Measurements from ENCODE around the gene AKAIN1.

The AKAIN1 gene, protein sequence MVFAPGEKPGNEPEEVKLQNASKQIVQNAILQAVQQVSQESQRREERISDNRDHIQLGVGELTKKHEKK

DNA sequence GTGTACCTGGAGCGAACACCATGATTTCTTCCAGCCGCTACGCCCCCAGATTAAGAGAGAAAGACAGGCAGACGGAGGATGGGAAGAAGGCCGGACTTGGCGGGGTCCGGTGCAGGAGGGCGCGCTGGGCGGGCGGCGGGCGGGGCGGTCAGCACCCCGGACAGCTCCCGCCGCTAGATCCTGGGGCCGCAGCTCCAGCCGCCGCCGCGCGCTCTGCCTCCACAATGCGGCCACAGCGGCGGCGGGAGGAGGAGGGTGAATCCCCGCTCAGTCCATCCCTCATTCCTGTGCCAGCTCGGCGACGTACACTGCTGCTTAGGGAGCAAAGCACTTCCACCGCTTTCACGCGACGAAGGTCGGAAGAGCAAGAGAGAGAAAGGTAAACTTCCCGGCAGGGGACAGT, at the start of gene AKAIN1:
Gene AKAIN1 (minus strand): TSS at position 226 of the 403 bp plus-strand sequence. CDS start 204 bp downstream, at position 22.
- DNase-seq, result no peak

DNA sequence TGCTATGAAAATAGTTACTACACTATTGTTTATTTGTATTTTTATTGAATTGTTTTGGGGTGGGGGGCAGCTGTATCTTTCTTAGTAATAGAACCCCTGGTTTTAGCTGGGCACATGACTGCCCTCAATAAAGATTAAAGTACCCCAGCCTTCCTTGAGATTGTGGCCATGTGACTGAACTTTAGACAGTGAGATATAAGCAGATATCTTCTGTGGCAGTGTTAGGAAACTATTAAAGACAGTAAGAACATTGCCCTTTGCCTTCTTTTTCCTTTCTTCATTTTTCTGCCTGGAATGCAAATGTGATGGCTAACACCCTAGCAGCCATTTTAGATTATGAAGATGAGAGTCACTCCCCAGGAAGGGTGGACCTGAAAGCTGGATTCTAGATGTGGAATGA, 47.9 kb upstream of the AKAIN1 start:
- DNase-seq, result no peak

DNA sequence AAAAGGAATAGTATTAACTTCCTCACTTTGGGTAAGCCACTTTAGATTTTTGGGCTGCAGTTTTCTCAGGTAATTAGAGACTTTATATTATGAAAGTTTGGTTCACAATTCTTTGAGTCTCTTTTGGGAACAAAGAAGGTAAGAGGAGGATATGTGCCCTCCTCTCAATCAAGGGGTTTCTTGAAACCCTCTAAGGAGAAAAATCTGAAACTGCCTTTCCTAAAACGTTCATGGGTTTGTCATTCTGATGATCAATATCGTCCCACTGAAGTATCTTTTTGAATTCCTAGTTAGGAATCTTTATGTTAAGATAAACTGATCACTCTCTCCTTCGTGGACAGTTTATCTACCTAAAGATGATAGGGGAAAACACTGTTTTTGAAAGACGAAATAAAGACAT, 42.4 kb upstream of the AKAIN1 start:
- DNase-seq, result no peak

DNA sequence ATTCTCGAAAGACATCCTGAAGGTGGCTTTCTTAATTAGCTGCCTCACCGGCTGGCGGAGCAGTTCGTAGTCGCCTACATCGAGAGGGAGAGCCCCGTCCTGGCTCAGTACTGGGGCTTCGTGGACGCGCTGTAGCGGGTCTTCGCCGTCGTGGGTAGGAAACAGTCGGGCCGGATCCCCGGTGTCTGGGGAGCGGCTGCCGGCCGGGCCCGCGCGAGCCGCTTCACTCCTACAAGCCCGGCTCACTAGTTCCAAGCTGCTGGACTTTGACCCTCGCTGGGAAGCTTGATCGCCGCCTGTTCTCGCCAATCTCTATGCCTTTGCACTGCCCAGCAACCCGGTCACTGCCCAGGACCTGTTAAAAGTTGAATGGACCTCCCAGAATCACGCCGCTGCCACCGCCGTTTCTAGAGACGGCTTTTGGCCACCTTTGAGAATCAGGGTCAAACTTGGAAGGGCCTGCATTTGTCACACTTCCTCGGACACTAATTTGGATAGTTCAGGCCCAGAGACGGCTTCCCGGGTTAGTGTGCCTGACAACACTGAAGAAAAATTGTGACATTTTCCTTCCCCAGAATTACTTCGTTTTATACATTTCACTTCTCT, 41.4 kb upstream of the AKAIN1 start:
- DNase-seq, result peak; percentile 20

DNA sequence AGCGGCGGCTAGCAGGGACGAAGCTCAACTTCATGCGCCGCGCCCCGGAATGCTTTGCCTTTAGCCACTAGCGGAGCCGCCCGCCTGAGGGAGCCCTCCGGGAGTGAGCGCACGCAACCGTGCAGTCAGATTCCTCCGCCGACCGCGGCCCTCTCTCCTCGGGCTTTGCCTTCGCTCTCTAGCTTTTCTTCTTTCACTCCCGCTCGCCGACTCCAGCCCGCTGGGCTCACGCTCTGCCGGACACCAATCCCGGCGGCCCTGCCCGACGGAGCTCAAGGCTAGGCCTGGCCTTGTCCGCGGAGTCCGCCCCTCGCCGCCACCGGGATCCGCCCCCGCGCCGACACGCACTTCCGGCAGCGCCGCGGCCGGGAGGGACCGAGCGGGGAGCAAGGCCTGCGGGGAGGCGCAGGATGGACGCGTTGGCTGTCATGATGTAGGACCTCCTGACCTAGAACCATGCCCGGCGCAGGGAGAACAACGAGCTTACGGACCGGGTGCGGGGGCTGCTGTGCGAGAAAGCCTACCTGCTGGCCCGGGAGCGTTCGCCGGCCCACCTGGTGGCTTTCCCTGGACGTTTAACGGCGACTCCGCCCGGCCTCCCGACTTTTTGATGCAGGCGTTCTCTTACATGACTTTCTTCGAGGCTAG, 40.8 kb upstream of the AKAIN1 start:
- peak; percentile 77 for DNase-seq

DNA sequence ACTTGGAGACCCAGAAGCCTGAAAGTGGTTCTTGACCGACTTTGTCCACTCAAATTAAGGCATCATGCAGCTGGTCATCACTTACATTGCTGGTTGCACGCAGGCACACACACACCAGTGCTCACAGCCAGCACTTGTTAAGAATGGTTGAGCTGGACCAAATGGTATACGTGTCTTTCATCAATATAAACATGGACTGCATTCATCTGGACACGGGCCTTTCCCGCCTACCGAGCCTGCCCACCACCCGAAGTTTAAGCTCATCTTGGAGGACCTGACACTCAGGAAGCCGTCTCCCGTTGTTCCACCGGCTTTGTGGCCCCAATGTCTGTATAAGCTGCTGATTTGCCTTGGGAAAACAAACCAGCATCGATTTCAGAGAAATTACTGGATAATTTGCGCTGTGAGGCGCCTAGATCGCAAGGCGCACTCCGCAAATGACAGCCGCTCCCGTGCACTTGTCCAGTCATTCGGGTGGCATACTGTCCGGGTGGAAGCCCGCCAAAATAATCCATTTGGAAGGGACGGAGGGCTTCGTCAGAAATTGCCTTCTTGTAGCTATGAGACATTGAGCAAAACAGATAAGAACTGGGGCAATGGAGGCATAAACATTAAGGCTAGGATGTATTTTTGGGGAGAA, 40.1 kb upstream of the AKAIN1 start:
- DNase-seq, result peak; percentile 21

DNA sequence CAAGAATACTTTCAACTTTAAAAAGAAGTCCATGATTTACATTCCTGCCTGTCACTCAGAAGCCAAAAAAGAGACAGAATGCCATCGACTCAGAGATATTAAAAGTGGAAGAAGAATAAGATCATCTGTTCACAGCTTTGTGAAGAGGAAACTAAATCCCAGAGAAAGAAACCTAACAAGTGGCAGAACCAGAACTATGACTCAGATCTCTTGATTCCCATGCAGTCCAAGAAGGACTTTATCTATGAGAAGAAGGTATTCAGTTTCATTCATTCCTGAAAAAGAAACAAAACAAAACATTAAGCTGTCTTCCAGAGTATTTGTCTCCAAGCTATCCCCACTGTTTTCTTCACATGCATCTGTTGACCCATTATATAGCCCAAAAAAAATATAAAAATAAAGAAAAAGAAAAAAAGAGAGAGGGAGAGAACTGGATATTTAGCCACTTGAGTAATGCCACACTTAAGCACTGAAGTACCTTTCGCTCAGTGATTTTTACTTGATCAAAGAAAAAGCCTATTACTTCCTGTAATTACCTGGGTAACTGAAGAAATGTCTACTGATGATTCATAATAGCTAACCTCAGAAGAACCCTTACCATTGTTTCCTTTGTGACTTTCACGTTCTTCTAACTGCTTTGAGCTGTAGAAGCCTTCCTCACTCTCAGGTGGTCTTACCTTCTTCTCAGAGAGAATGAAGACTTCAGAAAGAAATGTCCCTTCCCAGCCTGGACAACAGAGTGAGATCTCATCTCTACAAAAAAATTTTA, 17.7 kb upstream of the AKAIN1 start:
- no peak for DNase-seq

DNA sequence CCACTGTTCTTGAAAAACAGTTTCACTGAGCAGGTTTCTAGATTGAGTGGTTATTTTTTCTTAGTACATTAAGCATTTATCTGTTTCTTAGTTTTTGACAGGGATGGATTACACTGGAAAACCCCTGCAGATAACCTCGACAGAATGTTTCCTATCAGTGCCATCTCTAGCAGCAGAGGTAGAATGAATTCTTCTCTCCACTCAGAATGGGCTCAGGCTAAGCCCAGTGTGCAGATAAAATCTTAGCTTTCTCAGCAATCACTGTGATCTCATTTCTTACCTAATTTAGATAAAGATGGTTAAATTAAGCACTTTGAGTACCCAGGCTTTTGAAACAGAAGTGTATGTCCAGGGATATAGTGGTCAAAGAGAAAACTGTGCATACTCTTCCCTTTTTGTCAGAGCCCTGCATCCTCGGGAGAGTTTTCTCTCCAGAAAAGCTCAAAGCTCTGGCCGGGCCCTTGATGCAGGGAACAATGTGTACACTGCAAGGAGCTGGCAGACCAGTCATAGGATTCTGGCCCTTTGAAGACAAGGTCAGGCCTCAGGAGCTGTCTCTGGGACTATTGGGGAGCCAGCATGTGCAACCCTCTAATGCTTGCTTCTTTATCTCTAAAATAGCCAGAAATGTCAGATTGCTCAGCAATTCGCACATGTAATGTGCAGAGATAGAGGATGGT, 10.6 kb upstream of the AKAIN1 start:
- DNase-seq, result no peak

DNA sequence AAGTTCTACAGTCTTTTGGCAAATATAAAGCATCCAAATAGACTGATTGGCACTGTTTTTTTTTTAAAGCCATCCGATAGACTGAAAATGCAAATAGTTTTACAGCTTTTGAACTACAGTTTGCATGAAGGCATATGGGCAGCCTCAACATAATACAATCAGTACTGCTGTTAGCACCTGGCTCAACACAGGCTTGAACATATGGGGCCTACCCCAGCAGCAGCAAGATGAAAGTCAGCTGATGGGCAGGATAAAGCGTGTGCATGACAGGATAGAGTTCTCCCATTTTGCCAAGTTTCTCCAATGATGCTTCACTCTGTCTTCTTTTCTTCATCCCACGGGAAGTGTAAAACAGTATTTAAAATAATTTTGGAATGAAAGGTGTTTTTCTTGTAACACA, 1.3 kb upstream of the AKAIN1 start:
- DNase-seq, result no peak

DNA sequence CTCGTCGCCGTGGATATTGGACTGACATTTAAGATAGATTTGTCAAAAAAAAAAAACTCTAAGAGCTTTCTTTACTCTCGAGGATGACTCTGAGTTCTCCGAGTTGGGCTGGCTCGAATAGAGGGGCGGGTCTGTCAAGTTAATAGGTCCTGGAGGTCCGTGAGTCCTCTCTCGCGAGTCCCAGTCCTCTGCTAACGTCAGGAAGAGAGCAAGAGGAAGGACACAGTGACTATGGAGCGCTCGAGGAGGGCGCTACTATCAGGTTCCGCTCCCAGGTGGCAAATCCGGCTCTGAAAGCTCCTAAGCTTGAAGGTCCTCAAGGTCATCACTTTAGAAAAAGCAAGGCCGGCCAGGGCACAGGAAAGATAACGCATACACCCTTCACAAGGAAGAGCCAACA, 404 bp upstream of the AKAIN1 start:
- no peak for DNase-seq

DNA sequence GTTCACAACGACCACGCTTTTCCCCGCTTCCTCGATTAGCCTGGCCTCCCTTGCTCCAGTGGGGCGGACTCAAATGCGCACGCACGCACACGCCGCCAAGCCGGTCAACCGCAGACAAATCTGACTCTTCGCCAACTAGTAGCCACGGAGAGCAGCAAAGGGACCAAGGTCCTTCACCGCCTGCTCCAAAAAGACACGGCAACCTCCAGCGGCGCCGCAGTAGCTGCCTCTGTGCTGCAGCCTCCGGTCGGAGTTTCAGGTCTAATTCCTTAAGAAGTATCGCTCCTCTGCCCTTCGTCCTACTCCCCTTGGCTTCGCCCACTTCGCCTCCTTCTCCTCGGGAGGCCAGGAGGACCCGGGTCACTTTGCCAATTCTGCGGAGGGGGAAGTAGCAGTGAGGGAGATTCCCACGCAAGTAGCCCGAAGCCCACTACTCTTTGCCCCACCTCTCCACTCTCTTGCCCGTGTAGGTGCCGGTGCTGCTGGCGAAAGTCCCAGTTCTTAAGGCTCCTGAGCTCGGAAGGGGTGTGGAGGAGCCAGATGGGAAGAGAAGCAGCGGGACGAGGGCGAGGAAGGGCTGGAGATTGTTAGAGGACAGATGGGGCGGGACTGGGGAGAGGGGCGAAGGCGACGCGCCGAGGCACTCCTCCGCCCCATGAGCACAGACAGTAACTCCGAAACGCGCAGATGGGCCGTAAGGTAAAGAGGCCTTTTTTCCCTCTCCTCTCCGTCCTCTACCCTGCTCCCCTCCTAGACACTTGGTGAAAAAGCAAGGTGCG, 615 bp downstream of the AKAIN1 start:
- no peak for DNase-seq

DNA sequence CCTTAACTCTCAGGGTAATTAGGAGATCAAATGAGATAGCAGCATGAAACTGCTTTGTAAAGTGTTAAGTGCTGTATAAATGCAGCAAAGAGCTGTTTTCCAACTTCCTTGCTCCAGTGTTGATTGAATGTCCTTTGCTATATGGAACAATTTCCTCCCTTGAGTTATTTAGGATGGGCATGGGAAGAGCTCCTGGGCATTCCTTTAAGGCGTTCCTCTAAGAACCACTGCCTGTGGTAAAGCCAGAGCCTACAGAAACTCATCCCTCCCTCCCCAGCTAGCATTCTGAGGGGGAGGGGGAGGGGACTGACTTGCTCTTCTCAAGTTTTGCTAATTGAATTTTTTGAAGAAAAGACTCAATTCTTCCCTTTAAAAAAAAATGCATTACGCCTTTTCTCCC, 1.4 kb downstream of the AKAIN1 start:
- no peak for DNase-seq

DNA sequence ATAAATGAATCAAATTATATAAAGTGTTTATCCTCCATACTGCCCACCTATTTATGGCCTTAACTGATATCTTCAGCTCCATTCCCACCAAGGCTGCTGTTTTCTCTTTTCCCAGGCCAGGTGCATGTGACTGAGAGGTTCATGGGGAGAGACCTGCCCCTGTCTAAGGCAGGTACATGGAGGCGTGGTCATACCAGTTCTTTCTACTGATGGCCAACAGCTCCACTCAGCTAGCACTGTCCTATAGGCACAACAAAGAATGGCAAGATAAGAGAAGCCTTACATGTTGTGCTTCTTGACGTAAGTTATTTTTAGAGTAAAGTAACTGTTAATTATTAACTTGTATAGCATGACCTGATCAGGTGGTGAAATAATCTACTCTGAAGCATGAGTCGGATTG, 16.8 kb downstream of the AKAIN1 start:
- no peak for DNase-seq

DNA sequence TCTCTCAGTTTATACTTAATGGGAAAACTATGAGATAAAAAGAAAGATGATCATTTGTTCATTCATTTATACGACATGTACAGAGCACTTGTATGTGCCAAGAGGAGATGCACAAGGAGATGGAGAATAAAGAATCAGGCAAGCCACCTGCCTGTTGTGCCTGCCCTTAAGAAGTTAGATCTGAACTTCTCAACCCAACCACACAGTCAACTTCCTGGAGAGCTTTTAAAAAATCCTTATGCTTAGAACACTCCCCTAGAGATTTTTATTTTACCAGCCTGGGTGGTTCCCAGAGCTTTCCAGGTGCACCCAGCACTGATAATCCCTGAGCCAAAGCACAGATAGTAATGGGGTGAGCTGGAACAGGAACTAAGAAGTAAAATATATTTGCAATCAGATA, 18.5 kb downstream of the AKAIN1 start:
- DNase-seq, result no peak

DNA sequence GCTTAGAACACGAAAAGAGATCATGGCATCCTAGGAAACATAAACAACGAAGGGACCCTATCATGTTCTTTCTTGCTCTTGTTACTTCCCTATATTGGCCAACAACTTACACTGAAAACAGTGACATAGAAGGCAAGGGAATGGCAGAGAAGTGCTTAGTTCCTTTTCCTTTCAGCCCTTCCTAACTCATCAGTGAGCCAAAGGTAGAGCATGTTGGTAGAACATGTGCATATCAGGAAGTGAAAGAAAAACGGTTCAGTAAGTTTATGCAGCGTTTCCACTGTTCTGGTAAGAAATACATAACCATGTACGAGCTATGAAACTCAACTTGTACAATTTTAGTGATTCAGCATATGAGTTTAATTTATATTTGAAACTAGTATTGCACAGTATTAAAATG, 21.7 kb downstream of the AKAIN1 start:
- DNase-seq, result no peak

DNA sequence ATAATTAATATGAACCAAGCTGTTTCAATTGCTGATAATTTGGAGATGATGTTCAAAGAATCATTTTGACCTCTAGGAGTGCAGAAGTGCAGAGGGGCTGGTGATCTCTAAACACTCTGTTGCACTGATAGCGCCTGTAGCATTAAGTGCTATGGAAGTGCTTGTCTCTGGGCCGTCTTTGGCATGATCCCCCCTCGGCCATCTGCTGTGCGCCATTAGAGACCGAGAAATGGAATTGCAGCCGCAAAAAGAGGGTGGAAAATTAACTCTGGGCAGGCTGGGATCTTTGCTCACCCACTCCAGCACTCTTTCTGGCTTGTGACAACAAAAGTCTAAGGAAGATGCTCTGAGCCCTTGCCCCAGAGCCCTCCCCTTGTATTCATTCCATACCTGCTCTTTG, 23.4 kb downstream of the AKAIN1 start:
- no peak for DNase-seq

DNA sequence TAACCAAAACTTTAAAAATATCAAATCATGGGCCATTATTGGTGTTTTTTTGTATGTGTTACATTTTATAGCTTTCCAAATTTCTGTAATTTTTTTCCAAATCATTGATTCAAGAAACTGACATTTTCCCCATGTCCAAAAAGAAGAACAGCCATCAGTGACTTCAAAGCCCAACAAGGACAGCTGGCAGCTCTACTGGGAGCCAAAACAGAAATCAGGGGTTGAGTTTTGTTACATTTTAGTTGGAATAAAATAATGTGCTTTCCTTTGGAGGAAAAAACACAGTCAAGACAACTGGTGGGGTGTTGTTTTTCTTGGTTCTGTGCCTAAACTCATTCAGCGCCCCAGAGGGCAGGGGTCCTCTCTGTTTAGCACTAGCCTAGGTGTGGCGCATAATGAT, 23.8 kb downstream of the AKAIN1 start:
- DNase-seq, result no peak

DNA sequence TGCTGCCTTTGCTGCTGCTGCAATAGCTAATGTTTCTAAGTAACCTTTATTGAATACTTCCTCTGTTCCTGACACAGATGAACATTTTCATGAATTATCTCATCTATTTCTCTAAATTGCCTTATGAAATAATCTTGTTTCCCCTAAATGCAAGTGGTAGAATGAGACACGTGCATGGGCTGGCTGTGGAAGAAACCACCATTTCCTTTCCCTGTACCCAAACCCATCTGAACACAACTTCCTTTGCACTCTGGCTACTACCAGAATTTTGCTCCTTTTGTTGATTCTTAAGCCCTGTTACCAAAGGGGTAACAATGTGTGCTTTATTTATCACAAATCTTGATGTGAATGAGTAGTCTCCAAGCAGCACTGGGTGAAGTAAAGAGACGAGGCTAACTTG, 29.2 kb downstream of the AKAIN1 start:
- DNase-seq, result no peak

DNA sequence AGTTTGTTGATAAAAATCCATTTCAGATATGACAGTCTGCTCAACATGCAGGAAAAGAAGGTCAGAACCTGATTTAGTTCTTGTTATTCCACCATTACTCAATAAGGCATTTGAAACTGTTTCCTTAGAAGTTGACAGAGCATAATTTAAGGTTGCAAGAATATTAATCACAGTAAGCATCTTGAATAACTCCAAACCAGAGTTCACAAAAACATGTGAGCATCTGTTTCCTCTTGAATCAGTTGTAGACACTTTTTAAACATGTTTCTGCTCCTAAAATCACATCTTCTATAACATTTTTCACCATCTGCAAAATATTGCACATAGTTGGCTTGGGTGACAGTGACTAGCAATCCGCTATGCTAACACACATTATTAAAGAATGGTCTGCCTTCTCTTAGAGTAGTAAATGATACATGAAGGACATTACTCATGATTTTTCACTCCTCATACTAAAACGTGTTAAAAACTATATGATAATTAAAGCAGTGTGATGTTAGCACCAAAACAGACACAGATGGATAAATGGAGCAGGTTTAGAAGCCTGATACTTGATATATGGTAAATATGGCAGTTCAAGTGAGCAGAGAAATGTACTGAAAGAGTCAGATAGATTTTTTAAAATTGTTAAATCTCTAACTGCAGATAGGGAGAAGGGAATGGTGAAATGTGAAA, 30.3 kb downstream of the AKAIN1 start:
- no peak for DNase-seq

DNA sequence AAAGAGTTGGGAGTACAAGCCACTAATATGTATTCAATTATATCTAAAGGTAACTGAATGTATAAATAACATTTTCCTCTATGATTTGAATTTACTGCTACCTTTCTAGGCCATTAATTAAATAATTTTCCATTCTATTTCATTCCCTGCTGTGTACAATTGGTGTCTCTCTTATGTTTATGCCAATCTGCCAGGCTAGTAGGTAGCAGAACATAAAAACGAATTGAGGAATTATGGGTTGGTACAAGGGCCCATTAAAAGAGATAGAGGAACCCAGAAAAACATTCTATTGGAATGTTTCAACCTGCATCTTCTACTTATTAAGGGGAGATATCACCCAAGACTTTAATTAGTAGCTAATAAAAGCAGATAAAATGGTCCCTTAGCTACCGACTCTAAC, 32.2 kb downstream of the AKAIN1 start:
- DNase-seq, result no peak

DNA sequence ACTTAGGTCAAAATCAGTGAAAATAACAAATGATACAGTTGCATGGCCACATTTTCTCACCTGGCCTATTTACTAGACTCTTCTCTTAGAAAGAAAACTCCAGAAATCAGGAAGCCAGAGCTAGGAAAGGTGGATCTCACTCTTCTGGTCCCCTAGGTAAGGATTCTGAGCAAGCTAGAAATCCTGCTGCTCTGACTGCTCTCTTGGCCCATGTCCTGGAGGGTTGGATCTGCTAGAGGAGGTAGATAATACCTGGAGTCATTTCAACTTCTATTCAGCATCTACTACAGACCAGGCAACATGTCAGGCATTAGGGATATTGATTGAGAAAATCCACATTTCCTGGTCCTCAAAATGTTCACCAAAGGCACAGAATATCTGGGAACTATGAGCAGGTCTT, 34.9 kb downstream of the AKAIN1 start:
- DNase-seq, result no peak

DNA sequence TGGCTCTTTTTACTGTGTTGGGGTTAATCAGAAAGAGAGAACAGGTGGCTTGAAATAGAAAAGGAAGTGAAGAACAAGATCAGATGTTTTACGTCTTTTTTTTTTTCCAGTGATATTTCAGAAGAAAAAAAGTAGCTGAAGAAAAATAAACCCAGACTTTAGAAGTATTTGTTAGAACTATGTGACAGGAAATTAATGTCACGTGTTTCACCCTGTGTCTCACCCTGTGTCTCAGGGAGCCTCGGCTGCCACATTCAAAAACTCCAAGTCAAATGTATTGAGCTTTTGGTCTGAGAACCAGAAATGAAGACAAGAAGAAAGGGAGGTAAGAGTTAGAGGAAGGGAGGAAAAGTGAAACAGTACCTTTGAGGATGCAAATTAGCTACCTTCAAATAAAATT, 38.0 kb downstream of the AKAIN1 start:
- DNase-seq, result no peak
